Measurements from ENCODE around the gene PFKP. TPM values are rescaled to one million over a fixed set of nuclear protein-coding genes. Genes with fewer than 3 reads are reported as not detected.

PFKP gene
- total RNA-seq, 2 donors from 2014 or later, result 58.0 to 82.3 TPM

DNA sequence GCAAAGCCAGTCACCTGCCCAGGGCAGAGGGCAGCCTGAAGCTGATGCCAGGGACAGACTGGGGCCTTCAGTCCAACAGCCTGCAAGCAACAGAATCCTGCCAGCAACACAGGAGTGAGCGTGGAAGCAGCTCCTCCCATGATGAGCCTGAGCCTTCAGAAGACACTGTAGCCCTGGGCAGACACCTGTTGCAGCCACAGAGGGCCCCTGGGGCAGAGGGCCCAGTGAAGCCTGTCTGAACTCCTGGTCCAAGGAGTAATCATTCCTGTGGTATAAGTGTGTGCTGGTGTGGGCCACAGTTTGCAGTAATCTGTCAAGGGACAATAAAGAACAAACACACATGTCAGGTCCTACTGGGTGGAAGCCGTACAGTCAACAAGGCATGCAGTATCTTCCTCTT, 2.9 kb upstream of the PFKP start:
- H3K4me1 ChIP-seq (ENCODE audit: control insufficient read depth, insufficient read depth, low read length), result no peaks in the 10 kb centered on the region
- no peaks in the 10 kb centered on the region for H3K9me3 ChIP-seq (ENCODE audit: control insufficient read depth, low read length)
- Mint-ChIP-seq H3K4me1 (peaks cover 4% of the 10 kb centered on the region), H3K27me3 (ENCODE audit: insufficient read depth) (peaks cover 28% of the 10 kb centered on the region), H3K9me3 (no peaks in the 10 kb centered on the region), H3K4me3 (no peak overlapping the region), H3K36me3 (ENCODE audit: low read depth) (peaks cover 4% of the 10 kb centered on the region), H3K27ac (no peak overlapping the region)
- TF ChIP-seq, protein P1, sequence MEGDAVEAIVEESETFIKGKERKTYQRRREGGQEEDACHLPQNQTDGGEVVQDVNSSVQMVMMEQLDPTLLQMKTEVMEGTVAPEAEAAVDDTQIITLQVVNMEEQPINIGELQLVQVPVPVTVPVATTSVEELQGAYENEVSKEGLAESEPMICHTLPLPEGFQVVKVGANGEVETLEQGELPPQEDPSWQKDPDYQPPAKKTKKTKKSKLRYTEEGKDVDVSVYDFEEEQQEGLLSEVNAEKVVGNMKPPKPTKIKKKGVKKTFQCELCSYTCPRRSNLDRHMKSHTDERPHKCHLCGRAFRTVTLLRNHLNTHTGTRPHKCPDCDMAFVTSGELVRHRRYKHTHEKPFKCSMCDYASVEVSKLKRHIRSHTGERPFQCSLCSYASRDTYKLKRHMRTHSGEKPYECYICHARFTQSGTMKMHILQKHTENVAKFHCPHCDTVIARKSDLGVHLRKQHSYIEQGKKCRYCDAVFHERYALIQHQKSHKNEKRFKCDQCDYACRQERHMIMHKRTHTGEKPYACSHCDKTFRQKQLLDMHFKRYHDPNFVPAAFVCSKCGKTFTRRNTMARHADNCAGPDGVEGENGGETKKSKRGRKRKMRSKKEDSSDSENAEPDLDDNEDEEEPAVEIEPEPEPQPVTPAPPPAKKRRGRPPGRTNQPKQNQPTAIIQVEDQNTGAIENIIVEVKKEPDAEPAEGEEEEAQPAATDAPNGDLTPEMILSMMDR (conservative IDR thresholded peaks at IDR 0.05), result no peak
- 94 to 100% methylated on average over 1 to 2 of the region's 2 CpGs for WGBS, 2 experiments (ENCODE audit: insufficient coverage in 1 of 2, insufficient read length in 1 of 2)
- H3K27me3 ChIP-seq (ENCODE audit: control insufficient read depth, insufficient read depth, low read length, poor library complexity, severe bottlenecking), result peaks cover 35% of the 10 kb centered on the region
- DNase-seq, result no peak
- H3K4me3 ChIP-seq (ENCODE audit: low read length), result no peak overlapping the region
- H3K36me3 ChIP-seq (ENCODE audit: control insufficient read depth, insufficient read depth, low read length), result no peaks in the 10 kb centered on the region
- no peak overlapping the region for H3K27ac ChIP-seq (ENCODE audit: low read depth, low read length)
- no peak overlapping the region for H3K9ac ChIP-seq (ENCODE audit: extremely low read depth, low read length, poor library complexity, severe bottlenecking)

DNA sequence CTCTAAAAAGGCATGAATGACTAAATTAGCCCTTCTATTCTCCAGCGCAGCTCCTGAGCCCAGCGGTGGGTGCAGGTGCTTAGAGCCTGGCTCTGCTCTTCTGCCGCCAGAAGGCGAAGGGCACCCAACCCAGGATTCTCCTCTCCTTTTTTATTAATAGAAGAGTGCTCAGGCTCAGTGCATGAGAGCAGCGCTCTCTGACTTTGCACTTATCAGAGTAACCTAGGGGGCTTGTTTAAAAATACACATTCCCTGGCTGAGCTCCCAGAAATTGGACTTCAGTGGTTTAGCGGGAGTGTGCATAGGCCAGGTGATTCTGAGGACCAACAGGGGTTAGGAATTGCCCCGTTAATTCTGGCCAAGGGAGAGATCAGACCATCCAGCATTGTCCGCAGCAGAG, 1.7 kb upstream of the PFKP start:
- Mint-ChIP-seq H3K4me3 (peak overlapping the region; percentile 74), H3K27ac (no peak overlapping the region), H3K9me3 (no peaks in the 10 kb centered on the region), H3K36me3 (ENCODE audit: low read depth) (peaks cover 14% of the 10 kb centered on the region), H3K27me3 (ENCODE audit: insufficient read depth) (peaks cover 22% of the 10 kb centered on the region), H3K4me1 (peaks cover 7% of the 10 kb centered on the region)
- 85 to 87% methylated on average over 4 to 8 of the region's 8 CpGs for WGBS, 2 experiments (ENCODE audit: insufficient coverage in 1 of 2, insufficient read length in 1 of 2)
- H3K27ac ChIP-seq (ENCODE audit: low read depth, low read length), result no peak overlapping the region
- no peaks in the 10 kb centered on the region for H3K4me1 ChIP-seq (ENCODE audit: control insufficient read depth, insufficient read depth, low read length)
- no peak overlapping the region for H3K9ac ChIP-seq (ENCODE audit: extremely low read depth, low read length, poor library complexity, severe bottlenecking)
- no peak overlapping the region for H3K4me3 ChIP-seq (ENCODE audit: low read length)
- H3K27me3 ChIP-seq (ENCODE audit: control insufficient read depth, insufficient read depth, low read length, poor library complexity, severe bottlenecking), result peaks cover 35% of the 10 kb centered on the region
- H3K36me3 ChIP-seq (ENCODE audit: control insufficient read depth, insufficient read depth, low read length), result no peaks in the 10 kb centered on the region
- H3K9me3 ChIP-seq (ENCODE audit: control insufficient read depth, low read length), result no peaks in the 10 kb centered on the region
- TF ChIP-seq, protein P1 (conservative IDR thresholded peaks at IDR 0.05), result no peak
- DNase-seq, result no peak

DNA sequence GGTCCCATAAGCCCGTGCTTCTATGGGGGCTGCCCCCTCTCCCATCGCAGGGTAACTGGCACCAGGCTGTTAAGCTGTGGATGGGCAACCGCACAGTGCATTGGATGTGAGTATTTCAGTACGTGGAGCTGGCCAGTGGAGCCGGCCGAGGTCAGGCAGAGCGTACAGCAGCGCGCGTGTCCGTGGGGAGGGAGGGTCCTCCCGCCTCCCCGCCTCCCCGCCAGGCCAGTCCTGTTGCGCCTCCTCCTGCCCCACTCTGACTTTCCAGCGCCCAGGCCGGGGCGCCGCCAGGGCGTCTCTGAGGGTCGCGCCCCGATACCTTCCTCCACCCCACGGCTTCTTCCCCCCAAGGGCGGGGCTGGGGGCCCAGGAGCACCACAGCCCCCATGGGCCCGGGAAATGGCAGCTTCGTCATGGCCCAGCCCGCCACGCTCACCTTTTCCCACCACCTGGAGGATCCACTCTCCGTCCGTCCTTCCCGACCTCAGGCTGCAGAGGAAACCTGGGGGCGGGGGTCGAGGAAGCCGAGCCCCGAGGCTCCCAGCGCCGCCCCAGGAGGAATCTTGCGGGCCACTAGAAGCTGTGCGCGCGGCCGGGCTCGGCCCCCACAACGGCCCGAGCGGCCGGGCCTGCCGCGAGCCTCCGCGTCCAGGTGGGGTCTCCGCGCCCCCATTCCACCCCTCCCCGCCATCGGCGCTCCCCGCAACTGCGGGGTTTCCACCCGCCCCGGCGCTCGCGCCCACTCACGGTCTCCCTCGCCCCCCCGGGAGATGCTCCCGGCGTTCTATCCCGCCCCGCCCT, 831 bp upstream of the PFKP start:
- H3K4me1 ChIP-seq (ENCODE audit: control insufficient read depth, insufficient read depth, low read length), result no peaks in the 10 kb centered on the region
- TF ChIP-seq, protein P1 (conservative IDR thresholded peaks at IDR 0.05), result no peak
- no peak overlapping the region for H3K9ac ChIP-seq (ENCODE audit: extremely low read depth, low read length, poor library complexity, severe bottlenecking)

More for the DNA sequence above, 831 bp upstream of the PFKP start:
- Mint-ChIP-seq H3K36me3 (ENCODE audit: low read depth) (peaks cover 14% of the 10 kb centered on the region), H3K27me3 (ENCODE audit: insufficient read depth) (peaks cover 22% of the 10 kb centered on the region), H3K4me1 (peaks cover 7% of the 10 kb centered on the region), H3K27ac (no peak overlapping the region), H3K9me3 (no peaks in the 10 kb centered on the region), H3K4me3 (peak overlapping the region; percentile 74)
- Histone ChIP-seq H3K9me3 (ENCODE audit: control insufficient read depth, low read length) (no peaks in the 10 kb centered on the region), H3K27me3 (ENCODE audit: control insufficient read depth, insufficient read depth, low read length, poor library complexity, severe bottlenecking) (peaks cover 35% of the 10 kb centered on the region), H3K27ac (ENCODE audit: low read depth, low read length) (no peak overlapping the region), H3K36me3 (ENCODE audit: control insufficient read depth, insufficient read depth, low read length) (no peaks in the 10 kb centered on the region), H3K4me3 (ENCODE audit: low read length) (no peak overlapping the region)
- no peak for DNase-seq
- WGBS, 2 experiments (ENCODE audit: insufficient coverage in 1 of 2, insufficient read length in 1 of 2), result 13 to 20% methylated on average over 23 to 71 of the region's 71 CpGs
